ENCODE data around the gene HID1. TPM values are rescaled to one million over a fixed set of nuclear protein-coding genes. Genes with fewer than 3 reads are reported as not detected.

The HID1 gene
- total RNA-seq, 1 experiment from 2014 or later: 43.8 TPM

DNA sequence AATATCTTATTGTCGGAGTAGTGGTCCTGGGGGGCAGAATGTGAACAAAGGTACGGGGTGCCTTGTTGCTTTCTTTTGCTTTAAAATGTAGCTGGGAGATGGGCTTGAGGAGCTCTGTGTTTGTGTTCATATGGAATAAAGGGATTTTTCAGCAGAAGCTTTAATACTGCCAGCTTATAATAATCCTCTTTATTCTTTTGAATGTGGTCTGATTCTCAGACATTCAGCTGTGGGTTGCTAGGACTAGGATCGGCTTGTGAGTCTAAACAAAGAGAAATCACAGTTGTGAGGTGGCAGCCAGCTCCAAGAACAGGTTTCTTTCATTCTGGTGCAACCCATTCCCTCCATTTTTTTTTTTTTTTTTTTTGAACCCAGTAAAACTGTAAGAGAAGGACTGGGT is 47.2 kb upstream of the HID1 start:
- RAD21 ChIA-PET (ENCODE audit: low non-redundant PET in 1 of 2, low total read pairs in 2 of 2, uncharacterized antibody in 2 of 2, unreplicated experiment in 2 of 2): no interaction called here
- no peak for DNase-seq (ENCODE audit: low read depth, low spot score)
- TF ChIP-seq ZBTB33 (IDR thresholded peaks at IDR 0.05; ENCODE audit: extremely low read depth, insufficient replicate concordance, low read length) (no peak), POLR2AphosphoS5 (IDR thresholded peaks at IDR 0.05; ENCODE audit: low read depth, low read length) (no peak), ZFX (IDR thresholded peaks at IDR 0.05) (no peak), SRF (IDR thresholded peaks at IDR 0.05; ENCODE audit: low read depth) (no peak), ELF1 (IDR thresholded peaks at IDR 0.05; ENCODE audit: borderline replicate concordance, low read depth) (no peak), RAD21 (IDR thresholded peaks at IDR 0.05; ENCODE audit: low read depth) (no peak), SP1 (IDR thresholded peaks at IDR 0.05; ENCODE audit: low read depth) (no peak), EZH2 (IDR thresholded peaks at IDR 0.05) (no peak), TCF7L2 (IDR thresholded peaks at IDR 0.05; ENCODE audit: borderline replicate concordance, extremely low read depth, insufficient read depth, insufficient read length) (no peak), CEBPB (IDR thresholded peaks at IDR 0.05; ENCODE audit: low read depth) (no peak), ZNF274 (IDR thresholded peaks at IDR 0.05; ENCODE audit: low read depth, low read length) (no peak), JUND (IDR thresholded peaks at IDR 0.05) (no peak), POLR2A (IDR thresholded peaks at IDR 0.05; ENCODE audit: borderline replicate concordance, extremely low read depth, insufficient read depth, insufficient read length) (no peak), FOSL1 (IDR thresholded peaks at IDR 0.05; ENCODE audit: low read depth) (no peak), CBX3 (IDR thresholded peaks at IDR 0.05; ENCODE audit: low read depth) (no peak)
- TF ChIP-seq, protein P1, sequence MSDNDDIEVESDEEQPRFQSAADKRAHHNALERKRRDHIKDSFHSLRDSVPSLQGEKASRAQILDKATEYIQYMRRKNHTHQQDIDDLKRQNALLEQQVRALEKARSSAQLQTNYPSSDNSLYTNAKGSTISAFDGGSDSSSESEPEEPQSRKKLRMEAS (IDR thresholded peaks at IDR 0.05): no peak
- TF ChIP-seq, protein P2, sequence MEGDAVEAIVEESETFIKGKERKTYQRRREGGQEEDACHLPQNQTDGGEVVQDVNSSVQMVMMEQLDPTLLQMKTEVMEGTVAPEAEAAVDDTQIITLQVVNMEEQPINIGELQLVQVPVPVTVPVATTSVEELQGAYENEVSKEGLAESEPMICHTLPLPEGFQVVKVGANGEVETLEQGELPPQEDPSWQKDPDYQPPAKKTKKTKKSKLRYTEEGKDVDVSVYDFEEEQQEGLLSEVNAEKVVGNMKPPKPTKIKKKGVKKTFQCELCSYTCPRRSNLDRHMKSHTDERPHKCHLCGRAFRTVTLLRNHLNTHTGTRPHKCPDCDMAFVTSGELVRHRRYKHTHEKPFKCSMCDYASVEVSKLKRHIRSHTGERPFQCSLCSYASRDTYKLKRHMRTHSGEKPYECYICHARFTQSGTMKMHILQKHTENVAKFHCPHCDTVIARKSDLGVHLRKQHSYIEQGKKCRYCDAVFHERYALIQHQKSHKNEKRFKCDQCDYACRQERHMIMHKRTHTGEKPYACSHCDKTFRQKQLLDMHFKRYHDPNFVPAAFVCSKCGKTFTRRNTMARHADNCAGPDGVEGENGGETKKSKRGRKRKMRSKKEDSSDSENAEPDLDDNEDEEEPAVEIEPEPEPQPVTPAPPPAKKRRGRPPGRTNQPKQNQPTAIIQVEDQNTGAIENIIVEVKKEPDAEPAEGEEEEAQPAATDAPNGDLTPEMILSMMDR (IDR thresholded peaks at IDR 0.05 in 2 of 3, conservative IDR thresholded peaks at IDR 0.05 in 1 of 3; ENCODE audit: borderline replicate concordance in 1 of 3, insufficient read depth in 1 of 3, low read depth in 2 of 3, low read length in 2 of 3): no peak
- TF ChIP-seq, protein P3, sequence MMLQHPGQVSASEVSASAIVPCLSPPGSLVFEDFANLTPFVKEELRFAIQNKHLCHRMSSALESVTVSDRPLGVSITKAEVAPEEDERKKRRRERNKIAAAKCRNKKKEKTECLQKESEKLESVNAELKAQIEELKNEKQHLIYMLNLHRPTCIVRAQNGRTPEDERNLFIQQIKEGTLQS (IDR thresholded peaks at IDR 0.05): no peak
- TF ChIP-seq, protein P4, sequence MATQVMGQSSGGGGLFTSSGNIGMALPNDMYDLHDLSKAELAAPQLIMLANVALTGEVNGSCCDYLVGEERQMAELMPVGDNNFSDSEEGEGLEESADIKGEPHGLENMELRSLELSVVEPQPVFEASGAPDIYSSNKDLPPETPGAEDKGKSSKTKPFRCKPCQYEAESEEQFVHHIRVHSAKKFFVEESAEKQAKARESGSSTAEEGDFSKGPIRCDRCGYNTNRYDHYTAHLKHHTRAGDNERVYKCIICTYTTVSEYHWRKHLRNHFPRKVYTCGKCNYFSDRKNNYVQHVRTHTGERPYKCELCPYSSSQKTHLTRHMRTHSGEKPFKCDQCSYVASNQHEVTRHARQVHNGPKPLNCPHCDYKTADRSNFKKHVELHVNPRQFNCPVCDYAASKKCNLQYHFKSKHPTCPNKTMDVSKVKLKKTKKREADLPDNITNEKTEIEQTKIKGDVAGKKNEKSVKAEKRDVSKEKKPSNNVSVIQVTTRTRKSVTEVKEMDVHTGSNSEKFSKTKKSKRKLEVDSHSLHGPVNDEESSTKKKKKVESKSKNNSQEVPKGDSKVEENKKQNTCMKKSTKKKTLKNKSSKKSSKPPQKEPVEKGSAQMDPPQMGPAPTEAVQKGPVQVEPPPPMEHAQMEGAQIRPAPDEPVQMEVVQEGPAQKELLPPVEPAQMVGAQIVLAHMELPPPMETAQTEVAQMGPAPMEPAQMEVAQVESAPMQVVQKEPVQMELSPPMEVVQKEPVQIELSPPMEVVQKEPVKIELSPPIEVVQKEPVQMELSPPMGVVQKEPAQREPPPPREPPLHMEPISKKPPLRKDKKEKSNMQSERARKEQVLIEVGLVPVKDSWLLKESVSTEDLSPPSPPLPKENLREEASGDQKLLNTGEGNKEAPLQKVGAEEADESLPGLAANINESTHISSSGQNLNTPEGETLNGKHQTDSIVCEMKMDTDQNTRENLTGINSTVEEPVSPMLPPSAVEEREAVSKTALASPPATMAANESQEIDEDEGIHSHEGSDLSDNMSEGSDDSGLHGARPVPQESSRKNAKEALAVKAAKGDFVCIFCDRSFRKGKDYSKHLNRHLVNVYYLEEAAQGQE (IDR thresholded peaks at IDR 0.05; ENCODE audit: low read depth): no peak

More for the DNA sequence above, 47.2 kb upstream of the HID1 start:
- ChIA-PET POLR2A (no interaction called here), CTCF (interaction anchor here (1.1 kb wide), 1 partner anchor 58 kb away, joined by 3 read pairs; no protein-coding TSS in a partner anchor)
- BruUV-seq (replicated peaks): no TSS peak
- Histone ChIP-seq H4K20me1 (ENCODE audit: insufficient read depth) (no peaks in the 10 kb centered on the region), H3K9ac (ENCODE audit: low read length) (no peak overlapping the region), H3K9me2 (ENCODE audit: insufficient read depth) (no peaks in the 10 kb centered on the region), H3K36me3 (ENCODE audit: control insufficient read depth in 1 of 2, insufficient read depth in 2 of 2, low read length in 2 of 2) (peaks cover 11 to 33% of the 10 kb centered on the region in 2 experiments; a peak in 3 of 4 replicates), H3K4me3 (replicated peaks in 1 of 2; ENCODE audit: low read depth in 1 of 2, low read length in 2 of 2) (no peak overlapping the region), H2AFZ (ENCODE audit: low read depth, low read length, poor library complexity, severe bottlenecking) (no peak overlapping the region), H3K27ac (ENCODE audit: low read depth, low read length) (no peak overlapping the region), H3K4me2 (ENCODE audit: low read length) (no peak overlapping the region), H3K79me2 (ENCODE audit: insufficient read depth, low read length) (peaks cover 16% of the 10 kb centered on the region), H3K4me1 (ENCODE audit: control insufficient read depth in 1 of 2, insufficient read depth in 2 of 2, low read length in 2 of 2) (no peaks in the 10 kb centered on the region), H3K27me3 (ENCODE audit: insufficient read depth, low read length) (no peaks in the 10 kb centered on the region), H3K9me3 (ENCODE audit: control insufficient read depth in 1 of 2, insufficient read depth in 1 of 2, low read depth in 1 of 2, low read length in 2 of 2) (no peaks in the 10 kb centered on the region)
- no peak for ATAC-seq
- intact Hi-C loops (cut with micrococcal nuclease): no loop called here
